Measurements from ENCODE around the gene PAX5.

- TF ChIP-seq POLR2AphosphoS5 (IDR thresholded peaks at IDR 0.05) (no peak), POLR2A (IDR thresholded peaks at IDR 0.05) (no peak)
- TF ChIP-seq, protein P1, sequence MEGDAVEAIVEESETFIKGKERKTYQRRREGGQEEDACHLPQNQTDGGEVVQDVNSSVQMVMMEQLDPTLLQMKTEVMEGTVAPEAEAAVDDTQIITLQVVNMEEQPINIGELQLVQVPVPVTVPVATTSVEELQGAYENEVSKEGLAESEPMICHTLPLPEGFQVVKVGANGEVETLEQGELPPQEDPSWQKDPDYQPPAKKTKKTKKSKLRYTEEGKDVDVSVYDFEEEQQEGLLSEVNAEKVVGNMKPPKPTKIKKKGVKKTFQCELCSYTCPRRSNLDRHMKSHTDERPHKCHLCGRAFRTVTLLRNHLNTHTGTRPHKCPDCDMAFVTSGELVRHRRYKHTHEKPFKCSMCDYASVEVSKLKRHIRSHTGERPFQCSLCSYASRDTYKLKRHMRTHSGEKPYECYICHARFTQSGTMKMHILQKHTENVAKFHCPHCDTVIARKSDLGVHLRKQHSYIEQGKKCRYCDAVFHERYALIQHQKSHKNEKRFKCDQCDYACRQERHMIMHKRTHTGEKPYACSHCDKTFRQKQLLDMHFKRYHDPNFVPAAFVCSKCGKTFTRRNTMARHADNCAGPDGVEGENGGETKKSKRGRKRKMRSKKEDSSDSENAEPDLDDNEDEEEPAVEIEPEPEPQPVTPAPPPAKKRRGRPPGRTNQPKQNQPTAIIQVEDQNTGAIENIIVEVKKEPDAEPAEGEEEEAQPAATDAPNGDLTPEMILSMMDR (IDR thresholded peaks at IDR 0.05) = no peak
Measured at GRCh38 chr9:36825179-36825578, 208.9 kb downstream of the PAX5 start.

Measured in breast epithelium (tissue), 3 donors.